SU-DHL-6 (cell line): Measurements from ENCODE around the gene PRR22.
"Not testable (repeated sequence)": the region's sequence is repeated elsewhere in the genome, so short reads cannot be mapped to it uniquely, and the experiment has no call there.

Experiments used
- CTCF ChIP-seq: fragments of 200-600 bp; sonication (generic); IDR thresholded peaks from one replicate; pipeline ENCODE4 v1.5.1; 2017; ENCODE audit warnings: antibody characterized with exemption, mild to moderate bottlenecking, low read length, moderate library complexity; ENCODE audit not compliant: insufficient read depth, poor library complexity, severe bottlenecking
- EZH2phosphoT487 ChIP-seq: fragments of 200-600 bp; sonication (generic), shearing (Covaris generic); conservative IDR thresholded peaks from 2 replicates; pipeline ENCODE4 v1.6.1; 2018; ENCODE audit warnings: mild to moderate bottlenecking, antibody characterized with exemption, low read length, moderate library complexity, mixed read lengths

- TF ChIP-seq CTCF, EZH2phosphoT487: not testable (repeated sequence)
These were observed 39.5 kb downstream of the PRR22 start for GRCh38 chr19:5744999-5745398.
